GM21723 (cell line): ENCODE measurements around the gene SH2D6.
A peak's percentile ranks its signal among the peaks of the same experiment; 100 is the strongest.

ENCODE experiments used
- ATAC-seq: cut with Tn5 transposase; IDR thresholded peaks from one replicate; pipeline ENCODE4 v1.9.1; 2021; ENCODE audit warnings: mild to moderate bottlenecking, moderate library complexity; ENCODE audit not compliant: unreplicated experiment

The SH2D6 gene

DNA sequence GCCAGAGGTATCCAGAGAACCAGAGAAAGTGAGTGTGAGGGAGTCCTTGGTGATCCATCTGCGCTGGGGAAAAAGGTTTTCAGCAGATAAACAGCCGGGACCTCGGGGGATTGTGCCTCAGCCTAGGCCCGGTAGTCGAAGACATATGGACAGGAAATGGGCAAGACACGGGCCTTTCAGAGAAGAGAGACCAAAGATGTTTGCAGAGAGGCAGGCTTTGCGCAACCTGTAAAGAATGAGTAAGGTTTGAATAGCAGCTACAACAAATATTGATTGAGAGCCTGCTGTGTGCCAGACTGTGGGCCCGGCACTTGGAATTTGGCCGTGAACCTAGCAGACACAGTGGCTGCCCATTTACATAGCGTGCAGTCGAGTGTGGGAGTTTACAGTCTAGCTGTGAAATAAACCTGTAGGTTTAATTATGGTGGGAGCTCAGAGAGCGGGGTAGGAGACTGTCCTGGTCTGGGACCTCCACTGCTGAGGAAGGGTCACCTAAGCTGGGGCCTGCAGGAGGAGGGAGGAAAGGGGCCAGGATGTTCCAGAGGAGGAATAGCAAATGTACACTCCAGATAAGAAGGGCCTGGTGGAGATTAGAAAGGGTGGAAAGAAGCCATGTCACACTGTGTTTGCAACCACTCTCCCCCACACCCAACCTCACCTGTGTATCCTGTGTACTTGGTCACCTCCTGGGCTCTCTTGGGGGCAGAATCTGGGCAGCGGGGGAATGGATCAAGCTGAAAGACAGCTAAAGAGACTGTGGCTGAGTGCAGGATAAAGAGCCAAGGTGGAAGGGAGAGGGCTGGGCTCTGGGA lies 3.0 kb downstream of the SH2D6 start:
- no peak for ATAC-seq

DNA sequence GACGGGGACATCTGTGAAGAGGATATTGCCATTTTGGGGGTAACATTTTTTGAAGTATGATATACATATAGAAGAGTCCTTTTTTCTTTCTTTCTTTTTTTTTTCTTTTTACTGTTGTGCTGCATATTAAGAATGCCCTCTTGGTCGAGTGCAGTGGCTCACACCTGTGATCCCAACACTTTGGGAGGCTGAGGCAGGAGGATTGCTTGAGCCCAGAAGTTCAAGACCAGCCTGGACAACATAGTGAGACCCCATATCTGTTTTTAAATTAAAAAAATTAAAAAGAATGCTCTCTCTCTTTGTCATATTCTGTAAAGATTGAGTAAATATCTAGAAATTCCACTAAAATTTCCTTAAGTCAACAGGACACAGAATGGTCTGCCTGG lies 3.6 kb downstream of the SH2D6 start:
- no peak for ATAC-seq

DNA sequence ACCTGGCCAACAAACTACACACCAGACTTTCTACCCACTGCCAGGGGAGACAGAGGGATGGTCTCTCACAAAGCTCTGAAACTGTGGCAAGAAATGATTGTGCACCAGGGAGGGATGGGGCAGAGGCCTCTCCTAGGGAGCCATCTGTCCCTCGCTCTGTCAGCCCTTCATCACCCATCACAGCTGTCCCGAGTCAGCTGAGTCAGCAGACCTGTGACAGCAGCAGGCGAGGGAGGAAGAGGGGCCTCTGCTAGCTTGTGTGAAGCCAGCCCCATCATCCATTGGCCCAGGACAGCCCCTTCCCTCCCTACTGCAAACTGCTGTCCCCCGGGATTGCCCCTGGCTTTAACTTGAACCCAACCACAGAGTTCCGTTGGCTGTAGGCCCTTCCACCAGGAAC lies 5.0 kb downstream of the SH2D6 start:
- ATAC-seq: no peak

DNA sequence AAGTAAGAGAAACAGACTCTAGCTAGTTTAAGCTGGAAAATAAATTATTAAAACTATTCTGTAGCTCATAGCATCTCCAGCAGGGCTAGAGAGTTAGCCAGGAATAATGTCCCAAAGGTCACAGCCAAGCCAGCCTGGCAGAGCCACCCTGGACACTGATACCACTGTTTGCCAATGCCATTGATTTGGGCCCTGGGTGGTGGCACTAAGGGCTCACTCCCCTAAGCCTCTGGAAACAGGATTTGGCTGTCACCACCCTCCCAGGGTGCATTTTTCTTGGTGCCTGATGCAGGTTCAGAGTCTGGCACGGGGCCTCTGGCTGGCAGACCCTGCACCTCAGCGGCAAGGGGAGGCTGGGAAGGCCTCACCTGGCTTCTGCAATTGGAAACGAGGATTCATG lies 7.1 kb downstream of the SH2D6 start:
- no peak for ATAC-seq

DNA sequence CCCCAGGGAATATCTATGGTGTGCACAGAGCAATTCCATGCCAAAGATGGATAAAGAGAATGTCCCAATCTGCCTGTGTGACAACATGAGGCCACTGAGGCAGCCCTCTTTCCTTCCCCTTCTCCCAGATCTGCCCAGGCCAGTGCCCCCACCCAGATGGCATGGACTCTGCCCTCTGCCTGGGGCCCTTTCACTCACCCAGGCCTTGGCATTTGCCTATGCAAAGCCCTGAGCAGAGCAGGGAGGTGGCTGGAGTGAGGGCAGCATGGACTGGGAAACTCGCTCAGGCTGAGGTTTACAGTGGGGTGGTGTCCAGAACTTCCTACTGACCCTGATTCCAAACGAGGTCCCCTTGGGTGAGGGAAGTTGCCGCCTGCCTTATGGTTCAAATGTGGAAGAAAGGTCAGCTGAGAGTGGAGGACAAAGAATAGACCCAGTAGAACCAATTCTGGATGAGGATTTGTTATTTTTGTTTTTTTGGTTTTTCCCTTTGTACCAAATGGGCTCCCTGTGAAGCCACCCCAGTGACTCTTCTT lies 8.9 kb downstream of the SH2D6 start:
- no peak for ATAC-seq

DNA sequence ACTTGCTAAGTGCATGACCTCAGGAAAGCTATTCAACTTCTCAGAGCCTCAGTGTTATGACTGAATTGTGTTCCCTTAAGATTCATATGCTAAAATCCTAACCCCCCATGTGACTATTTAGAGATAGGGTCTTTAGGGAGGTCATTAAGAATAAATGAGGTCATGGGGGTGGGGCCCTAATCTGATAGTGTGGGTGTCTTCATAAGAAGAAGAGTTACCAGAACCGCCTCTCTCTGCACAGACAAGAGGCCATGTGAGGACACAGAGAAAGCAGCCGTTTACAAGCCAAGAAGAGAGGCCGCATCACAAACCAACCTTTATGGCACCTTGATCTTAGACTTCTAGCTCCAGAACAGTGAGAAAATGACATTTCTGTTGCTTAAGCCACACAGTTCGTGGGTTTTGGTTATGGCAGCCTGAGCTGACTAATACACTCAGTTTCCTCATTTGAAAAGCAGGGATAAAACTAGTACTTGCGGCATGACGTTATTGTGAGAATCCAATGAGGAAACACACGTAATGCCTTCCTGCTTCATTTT lies 9.9 kb downstream of the SH2D6 start:
- ATAC-seq: no peak

DNA sequence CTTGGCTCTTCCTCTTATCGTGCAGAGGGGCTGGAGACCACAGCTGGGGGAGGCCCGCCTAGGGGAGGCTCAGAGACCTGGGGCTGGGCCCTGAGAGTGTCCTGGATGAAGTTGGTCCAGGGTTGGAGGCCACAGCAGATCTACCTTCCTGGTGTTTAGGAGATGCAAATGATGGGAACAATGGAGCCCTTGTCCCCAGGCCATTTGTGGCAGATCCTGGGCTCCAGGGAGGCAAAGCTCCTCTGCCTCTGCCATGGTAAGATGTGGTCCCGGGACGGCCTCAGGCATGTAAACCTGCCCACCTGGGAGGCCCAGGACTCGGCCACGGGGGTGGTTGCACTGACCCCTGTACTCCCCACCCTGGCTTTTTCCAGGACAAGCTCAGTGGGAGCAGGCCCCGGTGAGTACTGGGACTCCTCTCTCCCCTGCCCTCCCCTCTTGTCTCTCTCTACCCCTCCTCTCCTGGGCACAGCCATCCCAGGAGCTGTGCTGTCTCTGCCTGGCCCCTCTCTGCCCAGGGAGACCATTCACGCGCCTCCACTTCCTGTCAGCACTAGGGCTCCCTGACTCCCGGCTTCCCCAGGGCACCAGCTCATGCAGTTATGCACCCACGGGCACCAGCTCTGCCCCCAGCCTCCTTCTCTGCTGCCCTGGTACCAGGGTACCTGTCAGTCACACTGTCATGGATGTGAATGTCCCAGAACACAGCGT lies 10.9 kb downstream of the SH2D6 start:
- ATAC-seq: no peak

DNA sequence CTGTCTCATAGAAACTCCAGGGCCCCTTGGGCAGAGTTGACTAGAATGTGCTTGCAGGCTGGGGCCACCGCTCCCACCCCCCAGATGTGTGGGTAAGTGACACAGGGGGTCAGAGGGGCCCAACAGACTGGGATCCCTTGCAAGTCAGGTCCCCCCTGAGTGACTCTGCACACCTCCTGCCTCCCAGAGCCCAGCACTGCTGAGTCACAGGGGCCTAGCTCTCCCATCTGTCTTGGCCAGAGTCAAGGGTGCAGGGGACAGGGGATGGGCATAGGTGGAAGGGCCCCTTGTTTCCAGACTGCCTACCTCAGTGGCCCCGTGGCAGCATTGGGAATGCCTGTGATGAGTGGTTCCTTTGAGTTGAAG lies 11.4 kb downstream of the SH2D6 start:
- no peak for ATAC-seq

DNA sequence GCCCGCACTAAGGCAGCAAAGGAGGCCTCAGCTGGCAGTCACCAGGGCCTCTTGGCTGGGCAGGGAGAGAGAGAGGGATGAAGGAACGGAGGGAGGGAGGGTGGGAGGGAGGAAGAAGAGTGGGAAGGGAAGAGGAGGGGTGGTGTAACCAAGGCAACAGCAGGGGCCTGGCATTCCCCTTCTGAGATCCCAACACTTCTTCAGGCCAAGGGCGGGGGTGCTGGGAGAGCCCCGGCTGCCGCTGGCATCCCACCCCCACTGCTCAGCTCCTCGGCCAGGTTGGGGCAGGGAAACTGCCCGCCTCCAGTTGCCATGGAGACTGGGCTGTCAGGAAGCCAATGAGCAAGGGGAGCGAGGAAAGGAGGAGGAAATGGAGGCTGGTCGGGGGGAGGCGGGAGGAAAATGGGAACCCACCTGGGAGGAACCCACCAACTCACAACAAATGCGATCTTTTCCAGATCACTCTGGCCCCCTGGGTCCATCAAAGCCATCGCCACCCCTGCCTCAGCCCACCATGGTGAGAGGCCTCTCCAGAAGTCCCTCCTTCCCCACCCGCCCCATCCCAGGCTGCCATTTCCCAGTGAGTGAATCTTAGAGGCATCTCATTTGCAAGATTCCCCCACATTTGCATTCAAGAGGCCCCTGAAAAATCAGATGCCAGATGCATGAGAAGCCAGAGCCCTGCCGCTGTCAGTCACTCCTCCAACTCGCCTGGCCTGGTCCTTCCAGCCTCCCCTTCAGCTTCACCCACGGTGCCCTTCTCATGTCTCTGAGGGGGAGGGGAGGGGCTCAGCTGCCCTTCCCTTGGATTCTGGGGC lies 12.4 kb downstream of the SH2D6 start:
- no peak for ATAC-seq

DNA sequence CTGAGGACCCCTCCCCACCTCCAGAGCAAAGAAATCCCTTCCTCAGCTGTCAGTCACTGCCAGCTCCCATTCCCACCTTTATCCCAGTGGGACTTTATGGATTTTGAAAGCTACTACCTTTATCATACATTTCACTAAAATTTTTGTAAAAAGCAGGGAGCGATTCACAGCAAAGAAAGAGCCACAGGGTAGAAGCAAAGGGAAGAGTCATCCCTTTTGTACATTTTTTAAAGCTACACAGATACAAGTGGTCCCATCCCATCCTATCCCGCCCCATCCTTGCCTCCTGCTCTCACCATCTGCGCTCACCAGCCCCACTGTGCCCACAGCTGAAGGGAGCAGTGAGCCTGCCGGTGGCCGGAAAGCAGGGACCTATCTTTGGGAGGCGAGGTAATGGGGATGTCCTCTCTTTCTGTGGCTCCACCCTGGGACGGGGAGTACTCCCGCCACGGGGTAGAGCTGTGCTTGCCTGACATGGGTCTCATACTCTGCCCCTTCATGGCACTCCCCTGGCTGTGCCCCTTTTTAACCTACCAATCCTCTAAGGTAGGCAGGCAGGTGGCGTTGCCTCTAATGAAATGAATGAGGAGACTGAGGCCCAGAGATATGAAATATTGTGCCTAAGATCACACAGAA lies 13.2 kb downstream of the SH2D6 start:
- ATAC-seq: no peak

DNA sequence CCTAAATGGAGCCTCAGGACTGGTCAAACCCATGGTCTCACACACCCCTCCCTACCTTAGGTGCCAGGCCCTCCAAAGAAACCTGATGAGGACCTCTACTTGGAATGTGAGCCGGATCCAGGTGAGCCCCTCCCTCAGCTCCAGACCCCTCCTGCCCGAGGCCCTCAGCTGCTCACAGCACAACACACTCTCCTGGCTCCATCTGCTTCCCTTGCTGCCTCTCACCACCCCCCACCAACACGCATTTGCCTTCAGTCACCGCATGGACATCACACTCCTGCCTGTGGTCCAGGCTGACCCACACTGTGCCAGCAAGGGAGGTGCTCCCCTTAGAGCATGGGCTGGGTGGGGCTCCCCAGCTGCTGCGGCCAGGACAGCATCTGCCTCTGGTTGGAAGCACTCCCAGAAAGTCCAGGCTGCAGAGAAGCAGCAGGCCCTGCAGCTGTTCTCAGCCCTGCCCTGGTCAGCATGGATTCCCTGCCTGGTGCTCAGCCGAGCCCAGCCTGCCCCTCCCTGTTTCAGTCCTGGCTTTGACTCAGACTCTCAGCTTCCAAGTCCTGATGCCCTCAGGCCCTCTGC lies 15.1 kb downstream of the SH2D6 start:
- no peak for ATAC-seq

DNA sequence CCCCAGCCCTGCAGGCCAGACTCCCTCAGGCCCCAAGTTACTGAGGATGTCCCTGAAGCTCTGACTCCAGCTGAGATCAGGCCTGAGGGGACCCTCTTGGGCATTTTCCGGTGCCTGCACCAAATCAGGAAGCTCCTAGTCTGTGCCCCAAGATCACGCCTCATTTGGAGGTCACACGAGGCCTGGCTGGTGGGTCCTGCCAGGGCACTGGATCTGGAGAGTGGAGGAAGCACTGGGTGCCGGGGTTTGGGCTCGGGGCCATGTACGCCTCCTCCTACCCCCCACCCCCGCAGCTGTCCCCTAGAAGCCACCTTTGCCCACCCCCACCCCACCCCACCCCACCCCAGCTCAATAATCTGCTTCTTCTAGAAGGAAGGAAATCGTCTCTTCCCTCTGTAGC lies 16.2 kb downstream of the SH2D6 start:
- no peak for ATAC-seq

DNA sequence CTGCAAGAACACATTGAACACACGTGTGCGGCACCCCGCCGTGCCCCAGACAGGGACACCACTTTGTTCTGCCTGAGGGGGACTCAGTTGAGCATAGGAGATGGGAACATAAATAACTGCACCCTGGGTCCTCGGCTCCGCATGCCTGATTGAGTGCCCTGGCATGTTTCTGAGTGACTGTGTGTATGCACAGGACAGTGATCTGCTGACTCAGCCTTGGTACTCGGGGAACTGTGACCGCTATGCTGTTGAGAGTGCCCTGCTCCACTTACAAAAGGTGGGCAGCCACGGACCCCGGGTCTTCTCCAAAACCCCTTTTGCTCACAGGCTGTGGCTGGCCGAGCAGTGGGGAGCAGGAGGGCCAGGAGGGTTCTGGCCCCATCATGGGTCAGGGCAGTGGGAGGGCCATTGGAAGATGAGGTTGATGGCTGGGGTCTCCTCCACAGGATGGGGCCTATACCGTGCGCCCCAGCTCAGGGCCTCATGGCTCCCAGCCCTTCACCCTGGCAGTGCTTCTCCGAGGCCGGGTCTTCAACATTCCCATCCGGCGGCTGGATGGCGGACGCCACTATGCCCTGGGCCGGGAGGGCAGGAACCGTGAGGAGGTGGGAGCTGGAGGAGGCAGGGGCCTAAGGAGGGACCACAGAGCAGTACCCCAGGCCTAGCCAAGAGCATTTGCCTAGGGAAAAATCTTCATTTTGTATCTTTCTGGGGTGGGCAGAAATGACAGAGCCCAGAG lies 16.9 kb downstream of the SH2D6 start:
- ATAC-seq: no peak

DNA sequence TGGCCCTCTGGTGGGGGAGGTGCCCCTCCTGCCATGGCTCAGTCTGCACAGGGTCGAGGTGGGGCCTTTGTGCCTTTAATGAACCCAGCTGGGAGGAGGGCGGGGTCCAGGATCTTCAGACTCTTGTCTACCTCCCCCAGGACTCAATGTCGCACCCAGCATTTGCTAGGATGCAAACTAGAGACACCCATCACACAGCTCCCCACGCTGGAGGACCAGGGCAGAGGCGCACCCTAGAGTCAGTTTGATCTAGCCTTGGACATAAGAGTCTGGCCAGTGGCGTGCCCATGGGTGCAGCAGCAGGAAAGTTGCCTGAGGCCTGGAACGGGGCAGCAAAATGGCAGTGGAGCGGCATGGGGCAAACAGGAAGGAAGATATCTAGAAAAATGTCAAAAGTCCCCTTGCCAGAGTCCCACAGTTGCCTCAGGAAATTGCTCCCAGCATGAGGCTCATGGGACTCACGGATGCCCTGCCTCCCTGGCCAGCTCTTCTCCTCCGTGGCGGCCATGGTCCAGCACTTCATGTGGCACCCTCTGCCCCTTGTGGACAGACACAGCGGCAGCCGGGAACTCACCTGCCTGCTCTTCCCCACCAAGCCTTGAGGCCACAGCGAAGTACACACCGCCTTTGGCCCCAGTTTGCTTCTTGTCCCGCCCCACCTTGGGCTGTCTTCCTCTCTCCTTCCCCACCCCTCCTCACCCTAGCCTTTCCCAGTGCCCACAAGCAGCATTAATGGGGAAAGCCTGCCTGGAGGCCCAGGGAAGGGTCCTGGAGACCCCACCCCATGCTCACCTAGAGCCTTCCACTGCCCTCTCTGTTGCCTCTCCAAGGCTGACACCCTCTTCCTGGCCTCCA lies 17.7 kb downstream of the SH2D6 start:
- no peak for ATAC-seq

DNA sequence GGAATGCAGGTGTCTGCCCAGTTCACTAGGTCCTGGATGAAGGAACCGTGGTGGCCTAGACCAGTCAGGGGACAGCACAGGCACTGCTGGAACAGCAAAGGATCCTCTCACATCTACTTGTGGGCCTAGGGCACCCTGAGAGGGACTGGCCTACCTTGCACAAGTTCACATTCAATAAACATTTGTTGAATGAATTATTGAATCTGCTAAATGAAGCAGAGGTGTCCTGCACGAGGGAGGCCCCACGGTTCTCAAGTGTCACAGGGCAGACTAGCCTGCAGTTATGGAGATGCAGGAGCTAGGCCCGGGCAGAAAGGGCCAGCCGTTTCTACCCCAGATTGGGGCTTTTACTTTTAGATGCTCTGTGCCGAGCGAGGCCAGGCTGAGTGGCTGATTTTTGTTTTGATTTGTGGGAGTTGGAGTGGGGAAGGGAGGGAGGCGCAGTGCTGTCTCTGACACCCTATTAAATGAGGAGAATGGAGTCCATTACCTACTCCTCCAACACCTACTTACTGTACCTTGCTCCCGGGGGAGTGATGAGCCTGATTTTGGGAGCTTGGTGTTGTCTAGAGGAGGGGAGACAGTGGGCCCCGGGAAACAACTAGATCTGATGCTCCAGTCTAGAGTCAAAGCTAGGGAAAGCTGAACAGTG lies 18.4 kb downstream of the SH2D6 start:
- no peak for ATAC-seq

DNA sequence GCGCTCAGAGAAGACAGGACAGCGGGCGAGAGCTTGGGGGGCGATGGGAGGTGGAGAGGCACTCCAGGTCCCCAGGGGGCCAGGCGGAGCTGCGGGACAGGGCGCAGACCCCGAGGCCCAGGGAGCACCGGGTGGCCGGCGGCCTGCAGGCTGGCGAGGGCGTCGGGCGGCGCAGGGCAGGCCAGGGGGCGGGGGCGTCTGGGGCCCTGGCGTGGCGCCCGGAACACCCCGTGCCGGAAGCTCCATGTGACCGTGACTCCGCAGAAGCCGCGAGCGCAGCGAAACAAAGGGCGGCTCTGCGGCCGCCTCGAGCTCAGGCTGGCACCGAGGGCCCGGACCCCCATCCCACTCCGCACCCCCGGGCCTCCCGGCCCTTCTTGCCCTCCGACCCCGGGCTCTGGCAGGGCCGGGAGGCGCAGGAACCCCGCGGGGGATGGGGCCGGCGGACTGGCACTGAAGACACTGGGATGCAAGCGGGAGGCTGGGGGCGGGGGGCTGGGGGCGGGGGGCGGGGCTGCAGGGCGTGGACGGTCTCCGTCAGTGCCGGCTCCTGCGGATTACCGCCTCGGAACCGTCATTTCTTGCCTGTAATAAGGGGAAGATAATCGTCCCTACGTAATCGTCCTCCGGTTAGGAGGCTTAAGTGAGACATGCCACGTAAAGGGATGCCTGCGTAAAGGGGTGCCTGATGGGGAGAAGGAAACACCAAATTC lies 19.1 kb downstream of the SH2D6 start:
- peak; percentile 86 for ATAC-seq

DNA sequence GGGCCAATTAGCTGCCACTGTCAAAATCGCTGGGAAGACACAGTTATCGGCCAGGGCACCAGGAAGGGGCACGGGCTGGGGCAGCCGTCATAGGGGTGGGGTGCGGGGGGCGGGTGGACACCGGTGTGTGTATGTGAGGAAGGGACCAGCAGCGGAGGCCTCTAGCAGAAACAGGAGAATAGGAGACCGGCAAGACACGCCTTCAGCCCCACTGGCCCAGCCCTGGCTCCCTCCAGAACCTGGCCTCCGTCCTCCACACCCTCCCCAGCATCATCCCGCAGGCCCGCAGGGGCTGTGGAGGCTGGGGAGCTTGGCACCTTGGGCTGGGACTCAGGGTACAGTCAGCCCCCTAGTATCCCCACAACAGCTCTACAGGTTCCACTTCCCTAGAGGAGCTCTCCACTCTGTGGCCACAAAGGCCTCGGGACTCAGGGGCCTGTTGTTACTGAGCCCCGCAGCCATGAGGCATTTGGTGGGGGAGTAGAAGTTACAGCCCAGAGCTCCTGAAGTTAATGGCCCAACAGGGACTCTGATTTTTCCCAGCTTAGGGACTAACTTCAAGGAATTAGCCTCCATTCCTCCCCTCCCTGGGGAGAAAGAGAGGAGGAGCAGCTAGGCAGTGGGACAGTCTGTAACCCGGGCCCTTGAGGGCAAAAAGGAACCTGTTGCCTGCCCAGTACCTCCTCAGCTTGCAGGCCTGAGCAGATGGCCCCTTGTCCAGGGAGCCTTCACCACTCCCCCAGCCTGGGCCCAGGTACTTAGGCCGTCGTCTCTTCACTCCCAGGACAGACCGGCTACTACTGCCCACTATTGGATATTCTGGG lies 19.9 kb downstream of the SH2D6 start:
- no peak for ATAC-seq
